GM12878 (cell line): ENCODE results near the gene MCEMP1. TPM values are rescaled to one million over a fixed set of nuclear protein-coding genes. Genes with fewer than 3 reads are reported as not detected.

Experiments
- CBX3 ChIP-seq: fragments of 200-600 bp; sonication (generic); IDR thresholded peaks from 2 replicates; pipeline ENCODE4 v1.6.1; 2016; ENCODE audit warnings: low read depth, borderline replicate concordance
- CTCF ChIP-seq, 3 experiments: IDR thresholded peaks in 2 of 3; conservative IDR thresholded peaks in 1 of 3; 2 replicates each; pipeline ENCODE4 v1.5.1; 2011; ENCODE audit warnings: low read depth in 3 of 3, low read length in 3 of 3, mild to moderate bottlenecking in 3 of 3, control low read depth in 2 of 3, moderate library complexity in 2 of 3, inconsistent platforms in 1 of 3, mixed read lengths in 1 of 3; ENCODE audit not compliant: control insufficient read depth in 2 of 3, insufficient read depth in 1 of 3; ENCODE audit errors: extremely low read depth in 1 of 3
- ESRRA ChIP-seq: IDR thresholded peaks from 2 replicates; pipeline ENCODE4 v1.6.1; 2012; ENCODE audit warnings: mild to moderate bottlenecking, low read length, improper control_type of control experiment
- ETV6 ChIP-seq, 2 experiments: fragments of 450-650 bp in 1 of 2; IDR thresholded peaks in 1 of 2; conservative IDR thresholded peaks in 1 of 2; 2 replicates each; pipeline ENCODE4 v1.6.1; 2014; ENCODE audit warnings: antibody characterized with exemption in 1 of 2, borderline replicate concordance in 1 of 2, low read depth in 1 of 2, mild to moderate bottlenecking in 1 of 2, moderate library complexity in 1 of 2
- HDGF ChIP-seq: fragments of 450-650 bp; IDR thresholded peaks from 2 replicates; pipeline ENCODE4 v1.6.1; 2016; ENCODE audit warnings: antibody characterized with exemption
- KAT2A ChIP-seq: conservative IDR thresholded peaks from 2 replicates; pipeline ENCODE4 v1.6.1; 2011; ENCODE audit warnings: low read depth, low read length; ENCODE audit not compliant: control insufficient read depth
- KLF5 ChIP-seq: fragments of 450-650 bp; IDR thresholded peaks from 2 replicates; pipeline ENCODE4 v1.6.1; 2014; ENCODE audit warnings: mild to moderate bottlenecking; ENCODE audit not compliant: partially characterized antibody
- MTA3 ChIP-seq: IDR thresholded peaks from 2 replicates; pipeline ENCODE4 v1.6.1; 2012; ENCODE audit warnings: low read length, inconsistent platforms, borderline replicate concordance
- MYC ChIP-seq: IDR thresholded peaks from 2 replicates; pipeline ENCODE4 v1.6.1; 2011; ENCODE audit warnings: mild to moderate bottlenecking, low read length, moderate library complexity, inconsistent platforms; ENCODE audit not compliant: insufficient read depth, insufficient replicate concordance, insufficient read length, severe bottlenecking
- NBN ChIP-seq: fragments of 450-650 bp; IDR thresholded peaks from 2 replicates; pipeline ENCODE4 v1.6.1; 2016
- POU2F2 ChIP-seq: IDR thresholded peaks from 3 replicates; pipeline ENCODE4 v1.6.1; 2011; ENCODE audit warnings: low read depth, mild to moderate bottlenecking, low read length, borderline replicate concordance
- RELA ChIP-seq: fragments of 450-650 bp; IDR thresholded peaks from 2 replicates; pipeline ENCODE4 v1.8.0; 2014; ENCODE audit warnings: borderline replicate concordance; ENCODE audit not compliant: partially characterized antibody
- SMARCA5 ChIP-seq: fragments of 450-650 bp; IDR thresholded peaks from 2 replicates; pipeline ENCODE4 v1.6.1; 2017; ENCODE audit warnings: mild to moderate bottlenecking
- SREBF2 ChIP-seq: IDR thresholded peaks from 2 replicates; pipeline ENCODE4 v1.6.1; 2012; ENCODE audit warnings: mild to moderate bottlenecking, low read length
- polyA plus RNA-seq, 11 experiments: library from polyadenylated mRNA; depleted of rRNA in 4 of 11; unstranded in 6 of 11; stranded (reverse) in 5 of 11; fragments of >200 nt; fragmentation: Nextera tagmentation in 4 of 11; fragmentation: Illumina TruSeq in 1 of 11; extraction: Ambion mirVana in 4 of 11; extraction: Trizol in 1 of 11; gene quantifications; 1 replicate in 1 of 11; 2 replicates in 10 of 11; pipeline versions ENCODE4 v1.2.1 to v1.2.3, GENCODE V29; 2011 to 2016; ENCODE audit warnings: inconsistent platforms in 2 of 11, missing spikeins in 2 of 11, low read depth in 1 of 11
- total RNA-seq, 4 experiments: library from RNA; depleted of rRNA in 3 of 4; stranded (reverse); fragments of >200 nt in 3 of 4; fragmentation: Illumina TruSeq in 1 of 4; extraction: Trizol in 1 of 4; gene quantifications; 2 replicates each; pipeline versions ENCODE4 v1.2.1 to v1.2.3, GENCODE V29; 2013 to 2021
- TF ChIP-seq, protein P1 (sequence below): fragments of 450-650 bp; IDR thresholded peaks from 2 replicates; pipeline ENCODE4 v1.6.1; 2016; ENCODE audit warnings: mild to moderate bottlenecking, moderate library complexity, borderline replicate concordance
- TF ChIP-seq, protein P2 (sequence below): fragments of 450-650 bp; IDR thresholded peaks from 2 replicates; pipeline ENCODE4 v1.6.1; 2017; ENCODE audit warnings: mild to moderate bottlenecking, moderate library complexity
- TF ChIP-seq, protein P3 (sequence below): IDR thresholded peaks from 2 replicates; pipeline ENCODE4 v1.6.1; 2012; ENCODE audit warnings: low read length, inconsistent platforms

Gene MCEMP1
- total and polyA plus RNA-seq, 10 of the 15 experiments (the other 5 are each of a cell fraction or from before 2014, with no cell fraction given), result 0.08 to 0.55 (median 0.26) TPM; not detected in 1

GRCh38 chr19:7701654-7702457 is 25.0 kb downstream of the MCEMP1 start, which contains the start of gene FCER2 (continued):
- TF ChIP-seq CTCF (IDR thresholded peaks at IDR 0.05 in 2 of 3, conservative IDR thresholded peaks at IDR 0.05 in 1 of 3; ENCODE audit: control insufficient read depth in 2 of 3, extremely low read depth in 1 of 3, insufficient read depth in 1 of 3, low read depth in 3 of 3, low read length in 3 of 3), result no peak
- TF ChIP-seq KAT2A, result no peak
- peak; percentile 20 for TF ChIP-seq RELA
- no peak; the same call in 2 of the 3 replicates for TF ChIP-seq POU2F2
- no peak for TF ChIP-seq SREBF2
- TF ChIP-seq, protein P1, sequence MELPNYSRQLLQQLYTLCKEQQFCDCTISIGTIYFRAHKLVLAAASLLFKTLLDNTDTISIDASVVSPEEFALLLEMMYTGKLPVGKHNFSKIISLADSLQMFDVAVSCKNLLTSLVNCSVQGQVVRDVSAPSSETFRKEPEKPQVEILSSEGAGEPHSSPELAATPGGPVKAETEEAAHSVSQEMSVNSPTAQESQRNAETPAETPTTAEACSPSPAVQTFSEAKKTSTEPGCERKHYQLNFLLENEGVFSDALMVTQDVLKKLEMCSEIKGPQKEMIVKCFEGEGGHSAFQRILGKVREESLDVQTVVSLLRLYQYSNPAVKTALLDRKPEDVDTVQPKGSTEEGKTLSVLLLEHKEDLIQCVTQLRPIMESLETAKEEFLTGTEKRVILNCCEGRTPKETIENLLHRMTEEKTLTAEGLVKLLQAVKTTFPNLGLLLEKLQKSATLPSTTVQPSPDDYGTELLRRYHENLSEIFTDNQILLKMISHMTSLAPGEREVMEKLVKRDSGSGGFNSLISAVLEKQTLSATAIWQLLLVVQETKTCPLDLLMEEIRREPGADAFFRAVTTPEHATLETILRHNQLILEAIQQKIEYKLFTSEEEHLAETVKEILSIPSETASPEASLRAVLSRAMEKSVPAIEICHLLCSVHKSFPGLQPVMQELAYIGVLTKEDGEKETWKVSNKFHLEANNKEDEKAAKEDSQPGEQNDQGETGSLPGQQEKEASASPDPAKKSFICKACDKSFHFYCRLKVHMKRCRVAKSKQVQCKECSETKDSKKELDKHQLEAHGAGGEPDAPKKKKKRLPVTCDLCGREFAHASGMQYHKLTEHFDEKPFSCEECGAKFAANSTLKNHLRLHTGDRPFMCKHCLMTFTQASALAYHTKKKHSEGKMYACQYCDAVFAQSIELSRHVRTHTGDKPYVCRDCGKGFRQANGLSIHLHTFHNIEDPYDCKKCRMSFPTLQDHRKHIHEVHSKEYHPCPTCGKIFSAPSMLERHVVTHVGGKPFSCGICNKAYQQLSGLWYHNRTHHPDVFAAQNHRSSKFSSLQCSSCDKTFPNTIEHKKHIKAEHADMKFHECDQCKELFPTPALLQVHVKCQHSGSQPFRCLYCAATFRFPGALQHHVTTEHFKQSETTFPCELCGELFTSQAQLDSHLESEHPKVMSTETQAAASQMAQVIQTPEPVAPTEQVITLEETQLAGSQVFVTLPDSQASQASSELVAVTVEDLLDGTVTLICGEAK, result no peak
- peak in 1 of 2 experiments; percentile 57; a peak in 1 of 4 replicates for TF ChIP-seq ETV6 (conservative IDR thresholded peaks at IDR 0.05 in 1 of 2, IDR thresholded peaks at IDR 0.05 in 1 of 2; ENCODE audit: borderline replicate concordance in 1 of 2, low read depth in 1 of 2)
- TF ChIP-seq MYC, result peak; percentile 19
- TF ChIP-seq NBN, result no peak; the same call in none of the 2 replicates
- TF ChIP-seq, protein P2, sequence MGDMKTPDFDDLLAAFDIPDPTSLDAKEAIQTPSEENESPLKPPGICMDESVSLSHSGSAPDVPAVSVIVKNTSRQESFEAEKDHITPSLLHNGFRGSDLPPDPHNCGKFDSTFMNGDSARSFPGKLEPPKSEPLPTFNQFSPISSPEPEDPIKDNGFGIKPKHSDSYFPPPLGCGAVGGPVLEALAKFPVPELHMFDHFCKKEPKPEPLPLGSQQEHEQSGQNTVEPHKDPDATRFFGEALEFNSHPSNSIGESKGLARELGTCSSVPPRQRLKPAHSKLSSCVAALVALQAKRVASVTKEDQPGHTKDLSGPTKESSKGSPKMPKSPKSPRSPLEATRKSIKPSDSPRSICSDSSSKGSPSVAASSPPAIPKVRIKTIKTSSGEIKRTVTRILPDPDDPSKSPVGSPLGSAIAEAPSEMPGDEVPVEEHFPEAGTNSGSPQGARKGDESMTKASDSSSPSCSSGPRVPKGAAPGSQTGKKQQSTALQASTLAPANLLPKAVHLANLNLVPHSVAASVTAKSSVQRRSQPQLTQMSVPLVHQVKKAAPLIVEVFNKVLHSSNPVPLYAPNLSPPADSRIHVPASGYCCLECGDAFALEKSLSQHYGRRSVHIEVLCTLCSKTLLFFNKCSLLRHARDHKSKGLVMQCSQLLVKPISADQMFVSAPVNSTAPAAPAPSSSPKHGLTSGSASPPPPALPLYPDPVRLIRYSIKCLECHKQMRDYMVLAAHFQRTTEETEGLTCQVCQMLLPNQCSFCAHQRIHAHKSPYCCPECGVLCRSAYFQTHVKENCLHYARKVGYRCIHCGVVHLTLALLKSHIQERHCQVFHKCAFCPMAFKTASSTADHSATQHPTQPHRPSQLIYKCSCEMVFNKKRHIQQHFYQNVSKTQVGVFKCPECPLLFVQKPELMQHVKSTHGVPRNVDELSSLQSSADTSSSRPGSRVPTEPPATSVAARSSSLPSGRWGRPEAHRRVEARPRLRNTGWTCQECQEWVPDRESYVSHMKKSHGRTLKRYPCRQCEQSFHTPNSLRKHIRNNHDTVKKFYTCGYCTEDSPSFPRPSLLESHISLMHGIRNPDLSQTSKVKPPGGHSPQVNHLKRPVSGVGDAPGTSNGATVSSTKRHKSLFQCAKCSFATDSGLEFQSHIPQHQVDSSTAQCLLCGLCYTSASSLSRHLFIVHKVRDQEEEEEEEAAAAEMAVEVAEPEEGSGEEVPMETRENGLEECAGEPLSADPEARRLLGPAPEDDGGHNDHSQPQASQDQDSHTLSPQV, result 0 out of 2 replicates have a peak, but pooled peaks have one; percentile 34
- no peak for TF ChIP-seq CBX3
- no peak for TF ChIP-seq KLF5
- no peak for TF ChIP-seq MTA3
- no peak for TF ChIP-seq HDGF
- TF ChIP-seq SMARCA5, result peak; percentile 100
- peak; percentile 97 for TF ChIP-seq ESRRA
- TF ChIP-seq, protein P3, sequence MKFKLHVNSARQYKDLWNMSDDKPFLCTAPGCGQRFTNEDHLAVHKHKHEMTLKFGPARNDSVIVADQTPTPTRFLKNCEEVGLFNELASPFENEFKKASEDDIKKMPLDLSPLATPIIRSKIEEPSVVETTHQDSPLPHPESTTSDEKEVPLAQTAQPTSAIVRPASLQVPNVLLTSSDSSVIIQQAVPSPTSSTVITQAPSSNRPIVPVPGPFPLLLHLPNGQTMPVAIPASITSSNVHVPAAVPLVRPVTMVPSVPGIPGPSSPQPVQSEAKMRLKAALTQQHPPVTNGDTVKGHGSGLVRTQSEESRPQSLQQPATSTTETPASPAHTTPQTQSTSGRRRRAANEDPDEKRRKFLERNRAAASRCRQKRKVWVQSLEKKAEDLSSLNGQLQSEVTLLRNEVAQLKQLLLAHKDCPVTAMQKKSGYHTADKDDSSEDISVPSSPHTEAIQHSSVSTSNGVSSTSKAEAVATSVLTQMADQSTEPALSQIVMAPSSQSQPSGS, result peak; percentile 97
